GM03348 (cell line): ENCODE data around the gene GPR62.
"Not testable (repeated sequence)": the region's sequence is repeated elsewhere in the genome, so short reads cannot be mapped to it uniquely, and the experiment has no call there.

Source experiments
- DNase-seq: peaks from one replicate; pipeline ENCODE4 v3.0.0; 2012; ENCODE audit warnings: low spot score

The GPR62 gene

DNA sequence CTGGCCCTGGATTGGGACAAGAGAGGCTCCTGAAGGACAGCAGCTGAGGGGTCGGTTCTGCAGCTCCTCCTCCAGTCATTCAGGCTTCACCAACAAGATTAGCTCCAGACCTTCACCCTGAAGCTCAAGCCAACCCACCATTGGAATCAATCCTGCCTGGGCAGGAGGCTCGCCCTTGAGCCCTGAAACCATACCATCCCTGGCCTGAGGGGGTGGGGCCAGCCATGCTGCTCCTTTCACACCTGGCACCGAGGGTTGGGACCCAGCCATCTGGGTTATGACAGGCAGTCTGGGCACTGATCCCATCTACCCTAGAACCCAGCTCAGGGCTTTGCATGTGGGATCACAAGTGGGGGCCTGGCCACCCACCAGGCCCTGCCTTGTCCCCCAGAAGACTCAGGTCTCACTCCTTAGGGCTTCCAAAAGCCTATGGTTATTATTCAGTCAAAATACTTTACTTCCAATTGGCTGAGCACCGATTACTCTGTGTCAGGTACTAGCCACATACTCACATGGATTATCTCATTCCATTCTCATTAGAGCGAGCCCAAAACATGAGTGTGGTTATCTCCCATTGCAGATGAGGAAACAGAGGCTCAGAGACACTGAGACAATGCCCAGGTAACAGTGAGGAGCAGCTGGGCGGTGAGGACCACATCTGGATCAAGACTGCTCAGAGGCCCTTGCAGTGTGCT lies 15.6 kb downstream of the GPR62 start:
- no peak for DNase-seq

DNA sequence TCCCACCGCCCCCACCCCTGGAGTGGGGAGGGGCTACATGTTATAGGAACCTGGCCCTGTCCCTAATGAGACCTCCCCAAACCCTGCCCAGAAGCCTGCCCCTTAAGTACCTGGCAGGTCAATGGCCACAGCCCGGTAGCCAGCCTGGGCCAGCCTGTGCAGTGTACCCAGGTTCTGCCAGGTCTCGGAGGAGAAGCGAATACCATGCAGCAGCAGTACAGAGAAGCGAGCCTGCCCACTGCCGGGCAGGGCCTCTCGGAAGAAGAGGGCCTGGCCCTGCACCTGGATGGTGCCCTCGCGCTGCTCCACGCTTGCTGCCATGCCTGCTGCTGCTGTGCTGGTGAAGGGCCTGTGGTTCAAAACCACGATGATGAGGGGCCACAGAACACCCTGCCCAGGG lies 16.2 kb downstream of the GPR62 start:
- no peak for DNase-seq

DNA sequence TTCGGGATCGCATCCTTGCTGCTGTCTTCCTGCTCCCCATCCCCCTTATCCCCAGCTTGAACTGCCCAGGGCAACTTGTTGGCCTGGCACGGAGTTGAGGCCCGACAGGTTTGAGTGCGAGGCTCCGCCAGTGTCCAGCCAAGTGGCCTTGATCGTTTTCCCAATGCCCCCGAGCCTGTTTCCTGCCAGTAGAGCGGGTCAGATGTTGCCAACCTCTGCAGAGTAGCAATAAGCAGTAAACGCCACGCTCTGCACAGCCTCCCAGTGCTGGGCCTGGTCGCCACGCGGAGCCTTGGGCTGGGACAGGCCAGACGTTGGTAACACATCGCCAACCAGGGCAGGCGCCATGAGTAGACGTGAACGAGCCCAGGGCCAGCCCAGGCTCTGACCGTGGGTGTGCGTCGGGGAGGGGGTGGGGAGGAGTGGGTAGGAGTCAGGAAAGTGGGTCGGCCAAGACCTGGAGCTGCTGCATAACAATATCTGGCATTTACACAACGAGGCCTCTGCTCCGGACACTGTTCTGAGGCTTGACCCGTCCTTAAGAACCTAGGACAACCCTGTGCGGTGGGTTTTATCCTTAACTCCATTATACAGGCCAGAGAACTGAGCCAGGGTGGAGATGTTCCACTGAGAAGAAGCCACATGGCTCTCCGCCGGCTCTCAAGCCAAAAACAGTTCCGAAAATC lies 19.2 kb downstream of the GPR62 start:
- DNase-seq = peak; percentile 49

DNA sequence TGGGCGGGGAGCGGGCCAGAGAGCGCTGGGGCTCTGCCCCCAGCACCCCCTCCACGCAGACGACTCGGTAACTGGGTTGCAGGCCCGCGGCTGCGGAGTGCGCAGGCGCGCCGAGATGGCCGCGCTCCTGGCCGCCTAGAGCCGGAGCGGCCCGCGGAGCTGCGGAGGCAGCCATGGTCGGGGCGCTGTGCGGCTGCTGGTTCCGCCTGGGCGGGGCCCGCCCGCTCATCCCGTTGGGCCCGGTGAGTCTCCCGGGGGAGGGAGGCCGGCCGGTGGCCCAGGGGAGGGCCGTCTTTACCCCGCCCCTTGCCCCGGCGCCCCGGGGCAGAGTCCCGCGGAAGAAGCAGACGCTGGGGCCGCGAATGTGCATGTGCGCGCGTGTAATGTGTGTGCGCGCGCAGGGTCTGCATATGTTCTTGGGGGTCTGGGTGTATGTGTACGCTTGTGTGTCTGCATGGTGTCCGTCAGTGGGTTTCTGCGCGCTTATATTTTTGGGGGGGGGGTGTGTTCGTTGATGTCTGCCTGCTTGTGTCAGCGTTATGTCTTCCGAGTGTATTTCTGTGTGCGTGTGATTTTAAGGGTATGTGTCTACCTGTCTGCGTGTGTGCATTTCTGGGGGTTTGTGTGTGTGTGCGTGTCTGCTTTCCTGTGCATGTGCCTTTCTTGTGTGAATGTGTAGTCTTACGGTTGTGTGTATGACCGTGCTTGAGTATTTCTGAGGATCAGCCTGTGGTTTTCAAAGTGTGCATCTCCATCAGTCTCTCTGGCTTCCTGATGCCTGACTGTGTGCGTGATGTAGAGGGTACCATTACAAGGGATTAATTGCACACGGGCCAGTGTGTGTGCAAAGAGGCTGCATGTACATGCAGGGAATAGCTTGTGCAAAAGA lies 20.0 kb downstream of the GPR62 start, which contains the start of gene ABHD14A:
Gene ABHD14A (plus strand): TSS at position 102 of the 889 bp plus-strand sequence. CDS start 72 bp downstream, at position 174.
- peak; percentile 95 for DNase-seq

GRCh38 chr3:51975852-51976549 lies 20.8 kb downstream of the GPR62 start:
- DNase-seq = peak; percentile 59

GRCh38 chr3:51977446-51978142 lies 22.4 kb downstream of the GPR62 start:
- no peak for DNase-seq

DNA sequence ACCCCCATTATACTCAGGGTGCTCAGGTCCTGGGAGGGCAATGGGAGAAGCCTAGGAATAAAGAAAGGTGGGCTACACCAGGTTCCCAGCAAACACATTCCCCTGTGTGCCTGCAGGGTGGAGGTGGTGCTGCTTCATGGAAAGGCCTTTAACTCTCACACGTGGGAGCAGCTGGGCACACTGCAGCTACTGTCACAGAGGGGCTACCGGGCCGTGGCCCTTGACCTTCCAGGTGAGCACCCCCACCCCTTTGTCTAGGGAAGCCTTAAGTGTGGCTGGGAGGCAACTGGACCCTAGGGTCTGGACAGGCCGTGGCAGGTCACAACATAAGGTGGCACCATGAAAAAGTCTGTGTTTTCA lies 22.9 kb downstream of the GPR62 start:
- DNase-seq = no peak

DNA sequence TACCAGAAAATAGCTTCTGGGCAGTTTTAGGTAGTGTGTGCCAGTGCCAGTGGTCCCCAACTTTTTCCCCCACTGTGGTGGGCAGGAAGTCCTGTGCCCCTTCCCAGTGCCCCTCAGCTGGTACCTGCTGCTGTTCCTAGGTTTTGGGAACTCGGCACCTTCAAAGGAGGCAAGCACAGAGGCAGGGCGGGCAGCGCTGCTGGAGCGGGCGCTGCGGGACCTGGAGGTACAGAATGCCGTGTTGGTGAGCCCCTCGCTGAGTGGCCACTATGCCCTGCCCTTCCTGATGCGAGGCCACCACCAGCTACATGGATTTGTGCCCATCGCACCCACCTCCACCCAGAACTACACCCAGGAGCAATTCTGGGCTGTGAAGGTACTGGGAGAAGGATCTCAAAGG lies 25.1 kb downstream of the GPR62 start:
- no peak for DNase-seq

DNA sequence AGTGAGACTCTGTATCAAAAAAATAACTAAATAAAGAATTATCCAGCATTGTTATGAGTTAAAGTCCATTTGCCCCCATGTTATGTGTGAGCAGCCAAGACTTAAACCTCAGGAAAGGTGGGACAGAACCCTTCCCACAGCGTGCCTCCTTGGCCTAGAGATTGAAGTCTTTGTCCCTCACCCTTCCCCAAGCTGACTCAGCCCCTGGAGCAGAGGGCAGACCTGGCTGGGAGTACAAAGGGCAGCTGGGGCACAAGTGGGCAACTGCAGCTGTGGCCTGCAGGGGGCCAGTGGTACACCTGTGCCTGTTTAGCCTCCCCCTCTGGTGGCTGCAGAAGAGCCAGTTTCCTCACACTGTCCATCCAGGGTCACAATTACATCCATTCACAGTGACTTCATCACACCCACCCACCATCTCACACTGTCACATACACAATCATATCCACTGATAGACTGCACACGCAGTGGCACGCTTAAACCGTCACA lies 27.2 kb downstream of the GPR62 start:
- peak; percentile 50 for DNase-seq

- peak; percentile 98 for DNase-seq
These were observed 27.8 kb downstream of the GPR62 start, which contains the start of gene ACY1 for GRCh38 chr3:51982838-51983577. TSS of gene ACY1 (plus strand) at chr3:51983535. CDS start at chr3:51984065, 530 bp downstream.

DNA sequence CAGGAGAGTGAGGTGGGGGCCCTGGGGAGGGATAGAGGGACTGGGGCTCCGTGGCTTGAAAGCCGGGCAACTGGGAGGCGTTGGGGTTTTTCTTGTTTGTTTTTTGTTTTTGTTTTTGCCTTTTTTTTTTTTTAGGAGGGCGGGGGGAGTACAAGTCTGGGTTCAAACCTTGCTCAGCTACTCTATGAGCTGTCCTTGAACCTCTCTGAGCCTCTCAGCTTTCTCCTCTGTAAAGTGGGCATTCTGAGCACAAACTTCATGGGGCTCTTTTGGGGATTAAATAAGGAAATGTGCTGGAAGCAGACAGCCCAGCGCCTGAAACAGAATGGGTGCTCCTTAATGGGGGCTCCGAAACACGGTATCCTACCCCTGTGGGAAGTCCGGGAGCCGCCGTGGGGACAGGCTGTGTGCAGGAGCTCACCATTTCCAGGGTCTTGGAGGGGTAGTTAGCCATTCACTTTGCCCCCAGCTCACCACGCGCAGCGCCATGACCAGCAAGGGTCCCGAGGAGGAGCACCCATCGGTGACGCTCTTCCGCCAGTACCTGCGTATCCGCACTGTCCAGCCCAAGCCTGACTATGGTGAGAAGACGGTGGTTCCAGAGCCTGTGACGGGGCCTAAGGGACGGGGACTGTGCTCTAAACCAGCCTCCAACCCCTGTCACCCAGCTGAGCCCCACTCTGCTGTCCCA lies 28.5 kb downstream of the GPR62 start:
- DNase-seq = no peak

DNA sequence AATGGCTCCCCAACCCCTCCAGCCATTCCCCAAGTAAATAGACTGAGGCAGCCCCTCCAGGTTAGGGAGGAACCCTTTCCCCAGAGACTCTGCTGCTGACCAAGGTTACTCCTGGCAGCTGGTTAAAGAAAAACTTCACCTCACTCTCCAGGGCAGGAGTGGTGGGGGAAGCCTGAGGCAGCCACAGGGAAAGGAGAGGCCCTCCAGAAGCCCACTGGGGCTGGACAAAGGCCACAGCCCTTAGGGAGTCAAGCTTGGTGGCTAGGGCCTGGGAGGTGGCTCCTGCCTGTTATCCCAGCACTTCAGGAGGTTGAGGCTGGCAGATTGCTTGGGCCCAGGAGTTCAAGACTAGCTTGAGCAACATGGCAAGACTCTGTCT lies 29.1 kb downstream of the GPR62 start:
- no peak for DNase-seq

DNA sequence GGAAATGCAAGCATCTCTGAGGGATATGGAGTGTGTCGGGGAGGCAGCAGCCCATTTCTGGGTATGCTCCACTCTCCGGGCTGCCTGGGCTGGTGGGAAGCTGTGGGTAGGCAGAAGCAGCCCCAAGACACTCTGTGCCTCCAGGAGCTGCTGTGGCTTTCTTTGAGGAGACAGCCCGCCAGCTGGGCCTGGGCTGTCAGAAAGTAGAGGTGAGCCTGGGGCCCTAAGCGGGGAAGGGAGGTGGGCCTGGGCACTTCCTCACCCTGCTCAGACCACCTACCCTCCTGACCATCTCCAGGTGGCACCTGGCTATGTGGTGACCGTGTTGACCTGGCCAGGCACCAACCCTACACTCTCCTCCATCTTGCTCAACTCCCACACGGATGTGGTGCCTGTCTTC lies 29.9 kb downstream of the GPR62 start:
- DNase-seq = no peak

GRCh38 chr3:51986010-51986947 lies 31.1 kb downstream of the GPR62 start:
- no peak for DNase-seq

- no peak for DNase-seq
These were observed 32.4 kb downstream of the GPR62 start for GRCh38 chr3:51987568-51987967.

GRCh38 chr3:51988286-51989146 lies 33.3 kb downstream of the GPR62 start:
- no peak for DNase-seq

DNA sequence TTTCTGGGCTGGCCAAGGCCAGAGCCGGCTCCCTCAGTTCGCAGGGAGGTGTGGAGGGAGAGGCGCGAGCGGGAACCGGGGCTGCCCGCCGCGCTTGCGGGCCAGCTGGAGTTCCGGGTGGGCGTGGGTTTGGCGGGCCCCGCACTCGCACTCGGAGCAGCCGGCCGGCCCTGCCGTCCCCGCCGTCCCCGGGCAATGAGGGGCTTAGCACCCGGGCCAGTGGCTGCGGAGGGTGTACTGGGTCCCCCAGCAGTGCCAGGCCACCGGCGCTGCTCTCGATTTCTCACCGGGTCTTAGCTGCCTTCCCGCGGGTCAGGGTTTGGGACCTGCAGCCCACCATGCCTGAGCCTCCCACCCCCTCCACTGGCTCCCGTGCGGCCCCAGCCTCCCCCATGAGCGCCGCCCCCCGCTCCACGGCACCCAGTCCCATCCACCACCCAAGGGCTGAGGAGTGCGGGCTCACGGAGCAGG lies 35.4 kb downstream of the GPR62 start:
- not testable (repeated sequence) for DNase-seq
